DOHH2 (cell line): ENCODE data around the gene RNU7-1.

Source experiments
- H3F3A ChIP-seq: fragments of 200-600 bp; sonication (generic), shearing (Covaris generic); 2 replicates; pipeline ENCODE4 v1.6.0; 2016; ENCODE audit warnings: antibody characterized with exemption, mild to moderate bottlenecking; ENCODE audit not compliant: control insufficient read depth, insufficient read depth
- H3K27ac ChIP-seq: fragments of 200-600 bp; sonication (generic); 2 replicates; pipeline ENCODE4 v1.5.1; 2014; ENCODE audit warnings: low read depth, mild to moderate bottlenecking, low read length, moderate library complexity
- H3K27me3 ChIP-seq: fragments of 200-600 bp; sonication (generic); 2 replicates; pipeline ENCODE4 v1.6.1; 2014; ENCODE audit warnings: mild to moderate bottlenecking, low read length, mixed read lengths; ENCODE audit not compliant: control insufficient read depth
- H3K36me3 ChIP-seq: fragments of 200-600 bp; sonication (generic); 2 replicates; pipeline ENCODE4 v1.6.1; 2014; ENCODE audit warnings: mild to moderate bottlenecking, low read length, moderate library complexity, mixed read lengths; ENCODE audit not compliant: control insufficient read depth
- H3K4me1 ChIP-seq: fragments of 200-600 bp; sonication (generic); 2 replicates; pipeline ENCODE4 v1.6.1; 2014; ENCODE audit warnings: mild to moderate bottlenecking, low read length, mixed read lengths; ENCODE audit not compliant: control insufficient read depth
- H3K4me2 ChIP-seq: fragments of 200-600 bp; sonication (generic); 2 replicates; pipeline ENCODE4 v1.6.0; 2014; ENCODE audit warnings: mild to moderate bottlenecking, low read length, moderate library complexity
- H3K4me3 ChIP-seq: fragments of 200-600 bp; sonication (generic); 2 replicates; pipeline ENCODE4 v1.5.1; 2014; ENCODE audit warnings: mild to moderate bottlenecking, low read length, mixed read lengths
- H3K79me2 ChIP-seq: fragments of 200-600 bp; sonication (generic); 2 replicates; pipeline ENCODE4 v1.6.1; 2014; ENCODE audit warnings: mild to moderate bottlenecking, low read length, mixed read lengths; ENCODE audit not compliant: control insufficient read depth
- H3K9me2 ChIP-seq: fragments of 200-600 bp; sonication (generic); replicated peaks from 2 replicates; pipeline ENCODE4 v1.6.1; 2014; ENCODE audit warnings: mild to moderate bottlenecking, low read length, mixed read lengths; ENCODE audit not compliant: control insufficient read depth
- H3K9me3 ChIP-seq: fragments of 200-600 bp; sonication (generic); 2 replicates; pipeline ENCODE4 v1.6.1; 2014; ENCODE audit warnings: antibody characterized with exemption, low read length, mixed read lengths; ENCODE audit not compliant: control insufficient read depth, insufficient read depth
- H4K20me1 ChIP-seq: fragments of 200-600 bp; sonication (generic); 2 replicates; pipeline ENCODE4 v1.6.0; 2014; ENCODE audit warnings: low read depth, mild to moderate bottlenecking, antibody characterized with exemption, low read length, moderate library complexity; ENCODE audit not compliant: control insufficient read depth, insufficient read depth
- CTCF ChIP-seq: fragments of 200-600 bp; sonication (generic); IDR thresholded peaks from one replicate; pipeline ENCODE4 v1.5.1; 2014; ENCODE audit warnings: antibody characterized with exemption, mild to moderate bottlenecking, low read depth, low read length; ENCODE audit not compliant: poor library complexity, severe bottlenecking
- EZH2phosphoT487 ChIP-seq: fragments of 200-600 bp; sonication (generic); IDR thresholded peaks from 2 replicates; pipeline ENCODE4 v1.6.1; 2017; ENCODE audit warnings: borderline replicate concordance, mild to moderate bottlenecking, antibody characterized with exemption, low read length, moderate library complexity, mixed read lengths

The RNU7-1 gene

DNA sequence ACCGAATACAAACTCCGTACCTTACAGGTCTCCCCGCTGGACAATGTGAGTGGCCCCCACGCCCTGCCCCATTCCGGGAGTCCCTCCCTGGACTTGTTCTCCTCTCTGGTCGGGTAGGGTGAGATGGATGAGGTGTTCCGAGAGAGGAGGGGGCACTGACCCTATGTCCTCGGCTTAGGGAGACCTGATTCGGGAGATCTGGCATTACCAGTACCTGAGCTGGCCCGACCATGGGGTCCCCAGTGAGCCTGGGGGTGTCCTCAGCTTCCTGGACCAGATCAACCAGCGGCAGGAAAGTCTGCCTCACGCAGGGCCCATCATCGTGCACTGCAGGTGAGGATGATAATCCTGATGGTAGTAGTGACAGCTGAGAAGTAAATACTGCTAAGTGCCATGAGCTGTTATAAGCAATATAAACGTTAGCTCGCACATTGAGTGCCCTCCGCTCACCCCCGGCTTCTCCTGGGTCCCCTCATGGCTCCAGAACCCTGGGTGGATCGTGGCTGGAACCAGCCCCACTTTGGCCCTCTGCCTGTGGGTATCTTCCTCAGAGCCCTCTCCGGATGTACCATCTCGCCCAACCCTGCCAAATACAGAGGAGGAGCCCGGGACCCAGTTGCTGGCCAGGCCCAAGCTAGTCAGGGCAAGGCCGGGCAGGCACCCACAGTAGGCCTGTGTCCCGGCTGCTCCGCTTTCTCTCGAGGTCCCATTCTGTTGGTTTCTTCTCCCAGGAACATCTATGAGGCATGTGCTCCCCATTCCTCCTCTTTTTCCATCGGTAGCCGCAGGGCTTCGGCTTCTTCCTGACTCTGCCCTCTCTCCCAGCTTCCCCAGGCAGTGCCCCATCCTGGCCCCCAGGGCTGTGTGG, 14.4 kb downstream of the RNU7-1 start:
- Histone ChIP-seq H3K27ac (no peak overlapping the region), H3K79me2 (no peaks in the 10 kb centered on the region), H3K4me3 (peak overlapping the region; percentile 59), H3K4me2 (peak overlapping the region; percentile 81), H3K27me3 (peaks cover 83% of the 10 kb centered on the region), H3K9me3 (no peaks in the 10 kb centered on the region), H3K9me2 (no peaks in the 10 kb centered on the region), H3K36me3 (no peaks in the 10 kb centered on the region), H4K20me1 (peaks cover 3% of the 10 kb centered on the region), H3F3A (no peaks in the 10 kb centered on the region; the same call in 1 of the 2 replicates), H3K4me1 (peaks cover 83% of the 10 kb centered on the region)
- no peak for TF ChIP-seq EZH2phosphoT487
- TF ChIP-seq CTCF = no peak

DNA sequence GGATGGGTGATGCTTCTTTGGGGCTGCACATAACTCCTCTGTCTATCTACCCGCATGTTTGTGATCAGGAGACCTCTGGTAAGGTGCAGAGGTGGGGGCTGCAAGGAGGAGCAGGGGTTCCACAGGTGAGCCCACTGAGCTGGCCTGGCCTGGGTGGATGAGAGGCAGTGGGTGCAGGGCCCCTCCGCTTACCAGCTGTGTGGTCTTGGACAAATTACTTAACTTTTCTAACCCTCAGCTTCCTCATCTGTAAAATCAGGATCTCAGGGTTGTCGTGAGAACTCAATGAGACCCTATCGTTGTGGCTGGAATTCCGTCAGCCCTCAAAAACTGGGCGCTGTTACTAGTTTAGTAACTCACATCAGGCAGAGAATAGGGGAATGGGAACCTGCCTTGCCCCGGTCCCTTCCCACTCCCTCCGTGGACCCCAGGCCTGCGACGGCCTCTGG, 15.0 kb downstream of the RNU7-1 start:
- Histone ChIP-seq H3K9me2 (no peaks in the 10 kb centered on the region), H3K27me3 (peaks cover 80% of the 10 kb centered on the region), H3K9me3 (no peaks in the 10 kb centered on the region), H4K20me1 (no peaks in the 10 kb centered on the region; the same call in none of the 2 replicates), H3K27ac (0 out of 2 replicates have a peak overlapping the region, but pooled peaks have one; percentile 8), H3F3A (no peaks in the 10 kb centered on the region; the same call in 1 of the 2 replicates), H3K4me1 (peaks cover 76% of the 10 kb centered on the region), H3K4me2 (peak overlapping the region; percentile 81), H3K4me3 (peak overlapping the region; percentile 59), H3K79me2 (no peaks in the 10 kb centered on the region), H3K36me3 (no peaks in the 10 kb centered on the region)
- TF ChIP-seq CTCF = no peak
- no peak for TF ChIP-seq EZH2phosphoT487

DNA sequence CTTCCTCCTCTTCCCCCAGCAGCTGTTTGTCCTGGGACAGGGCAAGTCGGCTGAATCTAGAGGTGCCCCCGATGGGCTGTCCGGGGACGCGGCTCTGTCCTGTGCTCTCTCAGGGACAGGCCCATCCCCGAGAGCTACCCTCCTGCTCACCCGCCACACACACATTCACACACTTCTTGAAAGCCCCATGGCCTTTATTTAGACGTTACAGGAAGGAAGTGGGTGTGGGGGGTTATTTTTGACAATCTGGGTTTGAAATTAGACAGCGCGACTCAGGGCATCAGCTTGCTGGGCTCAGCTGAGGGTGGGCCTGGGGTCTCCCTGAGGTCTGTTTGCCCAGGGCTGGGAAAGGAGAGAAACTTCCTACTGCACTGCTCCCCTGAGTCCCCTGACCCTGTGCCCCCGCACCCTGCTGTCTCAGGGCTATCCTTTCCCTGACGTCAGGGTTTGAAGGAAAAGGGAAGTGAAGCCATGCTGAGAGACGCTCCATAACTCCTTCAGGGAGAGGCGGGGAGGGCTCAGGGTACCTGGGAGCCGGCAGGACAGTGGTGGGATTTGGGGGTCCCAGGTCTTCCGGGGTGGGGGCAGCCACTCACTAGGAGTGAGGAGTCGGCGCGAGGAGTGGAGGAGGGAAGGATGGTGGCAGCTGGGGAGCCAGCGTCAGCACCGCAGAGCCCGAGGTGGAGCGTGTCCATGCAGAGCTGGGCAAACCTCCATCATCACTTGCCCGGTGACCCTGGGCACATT, 15.6 kb downstream of the RNU7-1 start:
- peaks cover 70% of the 10 kb centered on the region for H3K4me1 ChIP-seq
- no peaks in the 10 kb centered on the region for H3K9me3 ChIP-seq
- H3K79me2 ChIP-seq = no peaks in the 10 kb centered on the region
- TF ChIP-seq EZH2phosphoT487 (no peak; the same call in 1 of the 2 replicates), CTCF (no peak)
- peaks cover 4% of the 10 kb centered on the region; the same call in 1 of the 2 replicates for H3K36me3 ChIP-seq
- peak overlapping the region; percentile 59 for H3K4me3 ChIP-seq
- H3F3A ChIP-seq = peaks cover under 1% of the 10 kb centered on the region
- peaks cover 80% of the 10 kb centered on the region for H3K27me3 ChIP-seq
- peak overlapping the region; percentile 81 for H3K4me2 ChIP-seq
- H3K27ac ChIP-seq = peak overlapping the region; percentile 8; the same call in 1 of the 2 replicates
- H3K9me2 ChIP-seq = no peaks in the 10 kb centered on the region
- H4K20me1 ChIP-seq = no peaks in the 10 kb centered on the region; the same call in none of the 2 replicates
